Suppressor macrophage treated with lipopolysaccharide for 4 hours (primary cell): ENCODE measurements around the gene SVOPL.
A peak's percentile ranks its signal among the peaks of the same experiment; 100 is the strongest.

Source experiments
- DNase-seq: peaks from one replicate; pipeline ENCODE4 v3.0.0-alpha.2; 2020

Gene SVOPL

GRCh38 chr7:138657854-138658386, 43.2 kb downstream of the SVOPL start:
- no peak for DNase-seq

GRCh38 chr7:138656952-138657351, 44.2 kb downstream of the SVOPL start:
- no peak for DNase-seq

- no peak for DNase-seq
Measured at GRCh38 chr7:138654616-138655015, 46.5 kb downstream of the SVOPL start.

- no peak for DNase-seq
Measured at GRCh38 chr7:138649506-138649905, 51.7 kb downstream of the SVOPL start.

GRCh38 chr7:138645284-138645683, 55.9 kb downstream of the SVOPL start:
- no peak for DNase-seq

GRCh38 chr7:138632826-138633602, 68.1 kb downstream of the SVOPL start:
- DNase-seq: no peak

GRCh38 chr7:138632384-138632783, 68.8 kb downstream of the SVOPL start:
- no peak for DNase-seq

GRCh38 chr7:138630059-138630610, 71.0 kb downstream of the SVOPL start:
- DNase-seq: no peak

- no peak for DNase-seq
Measured at GRCh38 chr7:138627361-138627760, 73.8 kb downstream of the SVOPL start.

- no peak for DNase-seq
Measured at GRCh38 chr7:138626846-138627245, 74.3 kb downstream of the SVOPL start.

- no peak for DNase-seq
Measured at GRCh38 chr7:138625849-138626230, 75.3 kb downstream of the SVOPL start.

GRCh38 chr7:138625084-138625848, 75.9 kb downstream of the SVOPL start:
- DNase-seq: no peak

GRCh38 chr7:138622841-138623240, 78.3 kb downstream of the SVOPL start:
- no peak for DNase-seq

GRCh38 chr7:138618933-138619332, 82.2 kb downstream of the SVOPL start:
- DNase-seq: no peak

GRCh38 chr7:138618506-138618905, 82.7 kb downstream of the SVOPL start:
- no peak for DNase-seq

GRCh38 chr7:138616085-138616484, 85.1 kb downstream of the SVOPL start:
- no peak for DNase-seq

GRCh38 chr7:138613630-138614029, 87.5 kb downstream of the SVOPL start:
- DNase-seq: no peak

- no peak for DNase-seq
Measured at GRCh38 chr7:138610671-138611170, 90.4 kb downstream of the SVOPL start.

- peak; percentile 15 for DNase-seq
Measured at GRCh38 chr7:138608275-138608674, 92.9 kb downstream of the SVOPL start.

- DNase-seq: no peak
Measured at GRCh38 chr7:138607216-138608126, 93.7 kb downstream of the SVOPL start.

- DNase-seq: no peak
Measured at GRCh38 chr7:138606236-138606635, 94.9 kb downstream of the SVOPL start.

- DNase-seq: peak; percentile 5
Measured at GRCh38 chr7:138603549-138604318, 97.4 kb downstream of the SVOPL start.
